Measurements from ENCODE around the gene CKAP5.

DNA sequence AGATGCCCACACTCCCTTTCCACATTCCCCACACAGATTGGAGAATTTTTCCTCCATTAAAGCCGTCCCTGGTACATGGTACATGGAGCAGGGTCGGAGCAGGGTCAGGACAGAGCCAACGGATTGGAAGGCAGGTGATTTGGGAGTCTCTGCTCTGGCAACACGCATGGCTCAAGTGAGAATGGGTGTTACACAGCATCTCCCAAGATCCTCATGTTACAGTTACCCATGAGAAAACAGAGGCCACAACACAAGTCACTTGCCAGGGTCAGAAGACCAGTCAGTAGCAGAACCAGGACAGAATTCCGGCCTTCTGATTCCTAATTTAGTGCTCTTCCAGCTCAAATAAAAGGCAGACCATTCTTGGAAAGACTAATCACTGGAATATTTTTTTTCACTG, 134.8 kb downstream of the CKAP5 start:
- TF ChIP-seq, protein P1, sequence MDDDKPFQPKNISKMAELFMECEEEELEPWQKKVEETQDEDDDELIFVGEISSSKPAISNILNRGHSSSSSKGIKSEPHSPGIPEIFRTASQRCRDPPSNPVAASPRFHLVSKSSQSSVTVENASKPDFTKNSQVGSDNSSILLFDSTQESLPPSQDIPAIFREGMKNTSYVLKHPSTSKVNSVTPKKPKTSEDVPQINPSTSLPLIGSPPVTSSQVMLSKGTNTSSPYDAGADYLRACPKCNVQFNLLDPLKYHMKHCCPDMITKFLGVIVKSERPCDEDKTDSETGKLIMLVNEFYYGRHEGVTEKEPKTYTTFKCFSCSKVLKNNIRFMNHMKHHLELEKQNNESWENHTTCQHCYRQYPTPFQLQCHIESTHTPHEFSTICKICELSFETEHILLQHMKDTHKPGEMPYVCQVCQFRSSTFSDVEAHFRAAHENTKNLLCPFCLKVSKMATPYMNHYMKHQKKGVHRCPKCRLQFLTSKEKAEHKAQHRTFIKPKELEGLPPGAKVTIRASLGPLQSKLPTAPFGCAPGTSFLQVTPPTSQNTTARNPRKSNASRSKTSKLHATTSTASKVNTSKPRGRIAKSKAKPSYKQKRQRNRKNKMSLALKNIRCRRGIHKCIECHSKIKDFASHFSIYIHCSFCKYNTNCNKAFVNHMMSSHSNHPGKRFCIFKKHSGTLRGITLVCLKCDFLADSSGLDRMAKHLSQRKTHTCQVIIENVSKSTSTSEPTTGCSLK (tag by site-specific recombination; IDR thresholded peaks at IDR 0.05) = no peak
- TF ChIP-seq ZNF48 (tag by site-specific recombination; IDR thresholded peaks at IDR 0.05) = no peak
- no peak for TF ChIP-seq KLF8 (tag by site-specific recombination; IDR thresholded peaks at IDR 0.05)
- TF ChIP-seq CTCF (tag by site-specific recombination; IDR thresholded peaks at IDR 0.05) = no peak
- TF ChIP-seq MYNN (tag by site-specific recombination; IDR thresholded peaks at IDR 0.05; ENCODE audit: borderline replicate concordance) = no peak
- TF ChIP-seq SALL2 (tag by site-specific recombination; IDR thresholded peaks at IDR 0.05; ENCODE audit: borderline replicate concordance) = no peak
- no peak for TF ChIP-seq HOXD13 (CRISPR knock-in tag; IDR thresholded peaks at IDR 0.05; ENCODE audit: borderline replicate concordance)
- TF ChIP-seq SETDB1 (IDR thresholded peaks at IDR 0.05; ENCODE audit: insufficient read length, low read length) = no peak
- no peak for TF ChIP-seq KLF17 (tag by site-specific recombination; IDR thresholded peaks at IDR 0.05)

All from HEK293 (cell line).